Measurements from ENCODE around the gene IGDCC3.

DNA sequence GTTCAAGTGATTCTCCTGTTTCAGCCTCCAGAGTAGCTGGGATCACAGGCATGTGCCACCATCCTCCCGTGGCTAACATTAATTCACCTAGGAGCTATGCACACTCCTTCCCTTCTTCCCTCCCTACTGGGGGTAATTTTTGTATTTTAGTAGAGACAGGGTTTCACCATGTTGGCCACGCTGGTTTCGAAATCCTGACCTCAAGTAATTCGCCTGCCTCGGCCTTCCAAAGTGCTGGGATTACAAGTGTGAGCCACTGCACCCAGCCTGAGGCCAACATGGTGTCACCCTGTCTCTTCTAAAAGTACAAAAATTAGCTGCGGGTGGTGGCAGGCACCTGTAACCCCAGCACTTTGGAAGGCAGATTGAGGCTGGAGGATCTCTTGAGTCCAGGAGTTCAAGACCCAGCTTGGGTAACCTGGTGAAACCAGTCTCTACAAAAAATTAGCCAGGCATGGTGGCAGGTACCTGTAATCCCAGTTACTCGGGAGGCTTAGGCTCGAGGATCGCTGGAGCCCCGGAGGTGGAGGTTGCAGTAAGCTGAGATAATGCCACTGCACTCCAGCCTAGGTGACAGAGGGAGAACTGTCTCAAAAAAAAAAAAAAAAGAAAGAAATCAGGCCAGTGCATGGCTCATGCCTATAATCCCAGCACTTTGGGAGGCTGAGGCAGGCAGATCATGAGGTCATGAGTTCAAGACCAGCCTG is 67.2 kb downstream of the IGDCC3 start:
- TF ChIP-seq, protein P1, sequence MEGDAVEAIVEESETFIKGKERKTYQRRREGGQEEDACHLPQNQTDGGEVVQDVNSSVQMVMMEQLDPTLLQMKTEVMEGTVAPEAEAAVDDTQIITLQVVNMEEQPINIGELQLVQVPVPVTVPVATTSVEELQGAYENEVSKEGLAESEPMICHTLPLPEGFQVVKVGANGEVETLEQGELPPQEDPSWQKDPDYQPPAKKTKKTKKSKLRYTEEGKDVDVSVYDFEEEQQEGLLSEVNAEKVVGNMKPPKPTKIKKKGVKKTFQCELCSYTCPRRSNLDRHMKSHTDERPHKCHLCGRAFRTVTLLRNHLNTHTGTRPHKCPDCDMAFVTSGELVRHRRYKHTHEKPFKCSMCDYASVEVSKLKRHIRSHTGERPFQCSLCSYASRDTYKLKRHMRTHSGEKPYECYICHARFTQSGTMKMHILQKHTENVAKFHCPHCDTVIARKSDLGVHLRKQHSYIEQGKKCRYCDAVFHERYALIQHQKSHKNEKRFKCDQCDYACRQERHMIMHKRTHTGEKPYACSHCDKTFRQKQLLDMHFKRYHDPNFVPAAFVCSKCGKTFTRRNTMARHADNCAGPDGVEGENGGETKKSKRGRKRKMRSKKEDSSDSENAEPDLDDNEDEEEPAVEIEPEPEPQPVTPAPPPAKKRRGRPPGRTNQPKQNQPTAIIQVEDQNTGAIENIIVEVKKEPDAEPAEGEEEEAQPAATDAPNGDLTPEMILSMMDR (IDR thresholded peaks at IDR 0.05; ENCODE audit: extremely low read depth in 1 of 2, insufficient read depth in 1 of 2, low read depth in 1 of 2, low read length in 2 of 2), result no peak
- TF ChIP-seq POLR2A (IDR thresholded peaks at IDR 0.05; ENCODE audit: low read depth, low read length) (no peak), MYC (IDR thresholded peaks at IDR 0.05; ENCODE audit: low read depth, low read length) (no peak), MAX (IDR thresholded peaks at IDR 0.05; ENCODE audit: insufficient read depth, insufficient read length) (no peak), FOS (IDR thresholded peaks at IDR 0.05; ENCODE audit: borderline replicate concordance, insufficient read depth, low read length) (no peak), POLR2AphosphoS5 (IDR thresholded peaks at IDR 0.05; ENCODE audit: insufficient read depth, low read depth, low read length) (no peak), EZH2 (IDR thresholded peaks at IDR 0.05; ENCODE audit: borderline replicate concordance, low read depth, low read length, severe bottlenecking) (no peak), GATA2 (IDR thresholded peaks at IDR 0.05; ENCODE audit: insufficient read depth, insufficient read length, low read depth, low read length) (no peak), JUN (IDR thresholded peaks at IDR 0.05; ENCODE audit: borderline replicate concordance, insufficient read depth, insufficient read length, low read depth) (no peak)
